WERI-Rb-1 (cell line): ENCODE results near the gene TPO.

ENCODE experiments used
- DNase-seq: peaks from one replicate; pipeline ENCODE4 v3.0.0-alpha.2; 2020
- H3K27ac ChIP-seq: fragments of 250-450 bp; sonication (Bioruptor Pico); 2 replicates; pipeline ENCODE4 v1.5.1; 2020; ENCODE audit warnings: mild to moderate bottlenecking, moderate library complexity
- H3K27me3 ChIP-seq: fragments of 250-450 bp; sonication (Bioruptor Pico); 2 replicates; pipeline ENCODE4 v1.5.1; 2021; ENCODE audit warnings: mild to moderate bottlenecking, low read depth, moderate library complexity; ENCODE audit not compliant: insufficient read depth, severe bottlenecking
- H3K36me3 ChIP-seq: fragments of 250-450 bp; sonication (Bioruptor Pico); 2 replicates; pipeline ENCODE4 v1.5.1; 2020; ENCODE audit warnings: mild to moderate bottlenecking, moderate library complexity
- H3K4me3 ChIP-seq: 2 replicates; pipeline ENCODE4 v1.5.1; 2011; ENCODE audit warnings: low read depth, mild to moderate bottlenecking, control low read depth, low read length
- H3K9me3 ChIP-seq: fragments of 250-450 bp; sonication (Bioruptor Pico); 2 replicates; pipeline ENCODE4 v1.5.1; 2021; ENCODE audit warnings: mild to moderate bottlenecking, moderate library complexity; ENCODE audit not compliant: severe bottlenecking
- CTCF ChIP-seq: IDR thresholded peaks from 2 replicates; pipeline ENCODE4 v1.5.1; 2011; ENCODE audit warnings: low read depth, mild to moderate bottlenecking, control low read depth, inconsistent platforms, low read length

Gene TPO

GRCh38 chr2:1586251-1586922 lies 173.1 kb downstream of the TPO start:
- no peaks in the 10 kb centered on the region for H3K9me3 ChIP-seq
- H3K27me3 ChIP-seq: no peaks in the 10 kb centered on the region
- H3K36me3 ChIP-seq: no peaks in the 10 kb centered on the region
- TF ChIP-seq CTCF: no peak
- no peak for DNase-seq
- no peak overlapping the region for H3K4me3 ChIP-seq
- no peak overlapping the region for H3K27ac ChIP-seq

- no peak overlapping the region for H3K27ac ChIP-seq
- no peaks in the 10 kb centered on the region for H3K9me3 ChIP-seq
- H3K27me3 ChIP-seq: no peaks in the 10 kb centered on the region
- H3K36me3 ChIP-seq: no peaks in the 10 kb centered on the region
- no peak for DNase-seq
- no peak for TF ChIP-seq CTCF
- no peak overlapping the region for H3K4me3 ChIP-seq
Measured at GRCh38 chr2:1586923-1587840, 173.9 kb downstream of the TPO start.

- no peak for DNase-seq
- H3K36me3 ChIP-seq: no peaks in the 10 kb centered on the region
- H3K9me3 ChIP-seq: no peaks in the 10 kb centered on the region
- no peak overlapping the region for H3K4me3 ChIP-seq
- H3K27me3 ChIP-seq: no peaks in the 10 kb centered on the region
- TF ChIP-seq CTCF: no peak
- no peak overlapping the region for H3K27ac ChIP-seq
Measured at GRCh38 chr2:1588051-1588977, 175.1 kb downstream of the TPO start.

GRCh38 chr2:1588978-1589621 lies 175.8 kb downstream of the TPO start:
- Histone ChIP-seq H3K9me3 (no peaks in the 10 kb centered on the region), H3K36me3 (no peaks in the 10 kb centered on the region), H3K27ac (no peak overlapping the region), H3K27me3 (no peaks in the 10 kb centered on the region), H3K4me3 (no peak overlapping the region)
- DNase-seq: no peak
- no peak for TF ChIP-seq CTCF
